ENCODE measurements around the gene TESMIN.

The TESMIN gene

GRCh38 chr11:68709062-68709461 is 42.3 kb downstream of the TESMIN start:
- no peak for TF ChIP-seq CTCF (IDR thresholded peaks at IDR 0.05; ENCODE audit: insufficient read depth, low read depth, low read length, missing control alignments)

GRCh38 chr11:68707527-68707926 is 43.8 kb downstream of the TESMIN start:
- H3K4me3 ChIP-seq (ENCODE audit: low read depth, low read length): no peak overlapping the region
- no peak for TF ChIP-seq CTCF (IDR thresholded peaks at IDR 0.05; ENCODE audit: insufficient read depth, low read depth, low read length, missing control alignments)
- no peak for DNase-seq (ENCODE audit: low read depth)

More at GRCh38 chr11:68709062-68709461, 42.3 kb downstream of the TESMIN start:
- DNase-seq (ENCODE audit: low read depth): no peak
- no peak overlapping the region for H3K4me3 ChIP-seq (ENCODE audit: low read depth, low read length)

GRCh38 chr11:68704887-68705286 is 46.4 kb downstream of the TESMIN start:
- TF ChIP-seq CTCF (IDR thresholded peaks at IDR 0.05; ENCODE audit: insufficient read depth, low read depth, low read length, missing control alignments): no peak
- DNase-seq (ENCODE audit: low read depth): no peak
- H3K4me3 ChIP-seq (ENCODE audit: low read depth, low read length): no peak overlapping the region

- no peak for TF ChIP-seq CTCF (IDR thresholded peaks at IDR 0.05; ENCODE audit: insufficient read depth, low read depth, low read length, missing control alignments)
- no peak overlapping the region for H3K4me3 ChIP-seq (ENCODE audit: low read depth, low read length)
- no peak for DNase-seq (ENCODE audit: low read depth)
Measured at GRCh38 chr11:68698993-68699392, 52.3 kb downstream of the TESMIN start.

GRCh38 chr11:68695531-68695930 is 55.8 kb downstream of the TESMIN start:
- no peak for TF ChIP-seq CTCF (IDR thresholded peaks at IDR 0.05; ENCODE audit: insufficient read depth, low read depth, low read length, missing control alignments)
- H3K4me3 ChIP-seq (ENCODE audit: low read depth, low read length): no peak overlapping the region

GRCh38 chr11:68694431-68695297 is 56.7 kb downstream of the TESMIN start:
- DNase-seq (ENCODE audit: low read depth): no peak
- no peak for TF ChIP-seq CTCF (IDR thresholded peaks at IDR 0.05; ENCODE audit: insufficient read depth, low read depth, low read length, missing control alignments)
- H3K4me3 ChIP-seq (ENCODE audit: low read depth, low read length): no peak overlapping the region

More at GRCh38 chr11:68695531-68695930, 55.8 kb downstream of the TESMIN start:
- DNase-seq (ENCODE audit: low read depth): no peak
